Stimulated activated CD4-positive, alpha-beta T cell treated with anti-CD3 and anti-CD28 coated beads, Interleukin-15, amount 100 ng/mL, for 1 hour (primary cell): ENCODE measurements around the gene TICAM2.

Experiments
- DNase-seq, 2 donors: peaks; one replicate each; pipeline ENCODE4 v3.0.0-alpha.2; 2020; ENCODE audit warnings: low read depth in 1 of 2, low spot score in 1 of 2

The TICAM2 gene

DNA sequence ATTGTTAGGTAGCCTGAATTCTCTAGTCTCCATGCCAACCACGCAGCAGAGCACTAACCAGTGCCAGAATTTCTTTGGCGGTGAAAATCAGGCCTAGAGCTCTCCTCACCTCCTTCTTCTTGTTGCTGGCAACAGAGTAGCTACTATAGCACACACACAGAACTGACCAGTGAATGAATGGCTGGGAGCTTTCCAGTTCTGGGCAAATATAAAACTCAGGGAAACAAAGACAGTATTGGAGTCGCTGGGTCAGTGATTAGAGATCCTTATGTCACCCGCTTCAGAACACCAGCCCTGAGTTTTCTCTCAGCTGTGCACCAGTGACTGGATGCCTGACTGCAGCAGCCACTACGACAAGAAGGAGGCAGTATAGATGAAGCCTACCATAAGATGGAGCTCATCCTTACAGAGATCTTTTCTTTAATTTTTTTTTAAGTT is 30.8 kb downstream of the TICAM2 start:
- DNase-seq: no peak

DNA sequence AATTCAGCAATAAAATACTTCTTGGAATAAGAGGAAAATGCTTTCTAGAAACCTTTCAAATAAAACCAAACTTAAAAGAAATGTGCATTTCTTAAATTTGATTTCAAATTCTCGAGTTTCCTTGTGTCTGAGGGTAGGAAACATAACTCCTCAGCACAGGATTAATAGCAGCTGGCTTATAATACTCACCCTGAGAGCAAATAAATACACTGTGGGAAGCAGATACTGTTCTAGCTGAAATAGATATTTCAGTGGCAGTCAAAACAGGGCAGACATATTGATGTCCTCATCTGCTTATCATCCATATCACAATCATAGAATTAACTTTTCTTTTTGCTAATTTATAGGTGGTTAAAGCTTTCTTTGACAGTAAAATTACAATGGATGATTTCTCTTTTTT is 33.6 kb downstream of the TICAM2 start:
- no peak for DNase-seq

DNA sequence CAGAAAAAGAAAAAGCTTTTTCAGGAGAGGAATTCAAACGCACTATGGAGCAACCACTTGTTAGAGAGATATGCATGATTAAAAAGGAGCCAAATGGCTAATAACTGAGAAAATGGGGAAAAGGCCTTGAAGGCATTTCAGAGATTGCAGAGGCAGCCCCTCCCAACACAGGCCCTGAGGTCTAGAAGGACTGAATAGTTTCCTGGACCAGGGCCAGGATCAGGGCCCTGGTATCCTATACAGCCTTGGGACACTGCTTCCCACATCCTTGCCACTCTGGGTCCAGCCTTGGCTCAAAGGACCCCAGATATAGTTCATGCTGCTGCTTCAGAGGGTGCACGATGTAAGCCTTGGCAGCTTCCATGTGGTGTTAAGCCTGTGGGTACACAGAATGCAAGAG is 37.0 kb downstream of the TICAM2 start:
- DNase-seq: no peak

DNA sequence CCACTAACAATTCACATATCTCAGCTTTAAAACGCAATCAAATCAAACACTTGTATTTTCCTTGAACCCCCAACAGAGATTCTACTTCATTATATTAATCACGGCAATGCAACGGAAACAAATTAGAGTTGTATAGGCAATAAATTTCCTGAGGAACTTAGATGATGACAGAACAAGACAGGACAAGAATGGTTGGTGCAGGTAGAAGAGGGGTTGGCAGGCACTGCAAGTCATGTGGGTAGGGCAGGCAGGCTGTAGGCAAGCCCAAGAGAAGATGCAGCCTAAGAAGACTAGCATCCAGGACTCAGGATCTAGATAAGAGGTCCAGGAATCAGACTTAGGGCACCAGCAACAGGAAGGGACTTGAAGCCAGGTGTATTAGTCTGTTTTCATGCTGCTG is 41.1 kb downstream of the TICAM2 start:
- no peak for DNase-seq

DNA sequence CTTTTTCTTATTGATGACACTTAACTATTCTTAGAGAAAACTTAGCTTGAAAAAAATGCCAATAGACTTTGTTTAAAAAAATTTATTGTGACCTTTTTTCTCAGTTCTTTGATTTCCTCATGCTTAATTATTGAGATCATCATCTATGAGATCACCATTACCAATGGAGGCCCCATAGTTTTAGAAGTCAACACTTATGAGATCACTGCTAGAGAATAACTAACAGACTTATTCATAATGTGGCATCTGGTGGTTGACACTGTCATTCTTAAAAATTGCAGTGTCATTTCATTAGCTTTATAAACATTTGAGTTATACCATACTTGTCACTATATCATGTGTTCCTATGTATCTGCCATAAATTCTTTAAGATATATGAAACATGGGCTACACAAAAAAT is 42.8 kb downstream of the TICAM2 start:
- no peak for DNase-seq

DNA sequence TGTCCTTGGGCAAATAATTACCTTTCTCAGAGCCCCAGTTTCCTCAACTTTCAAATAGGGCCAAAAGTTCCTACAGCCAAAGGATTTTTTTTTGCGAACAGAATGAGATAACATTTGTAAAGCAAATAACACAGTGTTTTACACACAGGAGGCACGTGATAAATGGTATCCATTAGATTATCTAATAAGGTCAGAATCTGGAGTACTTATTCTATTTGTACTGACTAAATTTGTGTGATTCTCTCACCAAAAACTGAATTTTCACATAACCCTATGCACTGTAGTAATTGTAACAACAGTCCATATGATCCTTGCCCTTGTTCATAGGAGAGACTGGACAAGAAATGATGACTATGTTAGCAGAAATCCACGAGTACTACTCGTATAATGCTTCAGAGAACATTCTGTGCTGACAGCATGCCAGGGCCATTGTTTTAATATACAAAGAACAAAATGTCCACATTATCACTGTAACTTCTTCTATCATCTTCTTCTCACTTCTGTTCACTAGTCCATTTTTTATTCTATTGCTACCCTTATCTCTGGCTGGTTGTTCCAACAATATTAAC is 43.8 kb downstream of the TICAM2 start:
- DNase-seq: no peak

DNA sequence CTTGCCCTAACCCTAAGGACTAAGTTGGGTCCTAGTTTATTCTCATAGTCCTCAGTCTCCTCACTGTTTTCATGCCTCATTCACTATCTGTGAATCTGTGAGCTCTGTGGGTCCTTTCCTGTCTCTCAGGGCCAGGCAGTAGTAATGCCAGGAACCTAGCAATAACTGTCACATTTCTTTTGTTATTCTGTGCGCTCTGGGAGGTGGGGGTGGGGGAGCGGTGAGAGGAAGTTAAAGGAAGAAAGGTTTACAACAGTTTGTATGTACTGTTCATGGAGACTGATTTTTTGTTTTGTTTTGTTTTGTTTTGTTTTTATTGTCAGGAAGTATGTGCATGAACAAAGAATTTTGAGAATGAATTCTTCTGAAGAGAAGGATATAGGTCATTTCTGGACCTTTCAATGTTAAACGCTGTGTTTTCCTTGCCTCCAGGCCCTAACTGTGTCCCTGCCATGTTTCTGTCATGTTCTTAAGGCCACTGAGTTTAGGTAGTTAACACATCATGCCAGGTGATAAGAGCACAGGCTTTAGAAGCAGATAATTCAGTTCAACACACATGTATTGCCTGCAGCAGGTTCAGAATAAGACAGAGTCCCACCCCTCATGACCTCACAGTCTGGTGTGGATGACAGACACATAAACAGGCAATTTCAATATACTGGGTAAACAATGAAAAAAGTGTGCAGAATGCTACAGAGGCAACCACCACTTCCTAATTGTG is 44.5 kb downstream of the TICAM2 start:
- DNase-seq: no peak

DNA sequence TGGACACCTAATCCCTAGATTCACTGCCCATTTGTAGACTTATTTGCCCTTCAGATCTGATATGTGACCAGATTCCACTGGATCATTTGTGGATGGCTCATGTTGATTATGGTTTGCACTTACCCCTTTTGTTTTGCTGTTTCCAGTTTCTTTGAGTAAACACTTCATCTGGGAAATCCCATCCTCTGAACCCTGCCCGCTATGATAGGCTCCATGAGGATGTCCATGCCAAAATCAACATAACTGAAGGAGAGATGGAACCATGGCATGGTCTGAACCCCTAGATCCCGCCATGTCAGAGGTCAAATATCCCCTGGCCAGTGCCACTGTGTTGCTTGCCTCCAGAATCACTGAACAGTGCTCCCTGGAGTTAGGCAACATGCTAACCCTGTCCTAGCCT is 46.0 kb downstream of the TICAM2 start:
- no peak for DNase-seq

DNA sequence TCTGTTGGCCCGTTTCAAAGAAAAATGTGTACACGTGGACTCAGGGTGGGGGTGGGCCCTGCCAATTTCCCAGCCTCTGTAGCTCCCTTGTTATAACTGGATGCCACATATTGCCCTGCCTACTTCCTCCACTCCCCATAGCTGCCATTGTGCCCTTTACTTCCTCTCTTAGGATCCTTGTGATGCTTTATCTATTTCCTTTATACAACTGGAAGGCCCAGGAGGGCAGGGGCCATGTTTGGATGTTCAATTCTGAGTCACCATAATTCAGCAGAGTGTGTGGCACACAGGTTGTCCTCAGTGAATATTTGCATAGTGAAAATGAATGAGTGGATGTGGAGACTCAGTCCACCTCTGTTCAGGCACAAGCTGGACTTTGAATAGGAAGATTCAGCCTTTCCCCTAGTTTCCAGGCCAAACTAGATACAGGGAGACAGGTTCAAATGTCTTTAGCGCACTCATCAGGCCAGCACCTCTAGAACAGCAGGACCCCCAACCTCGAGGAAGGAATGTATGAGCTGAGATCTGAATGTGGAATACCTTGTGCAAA is 47.1 kb downstream of the TICAM2 start:
- DNase-seq: no peak

DNA sequence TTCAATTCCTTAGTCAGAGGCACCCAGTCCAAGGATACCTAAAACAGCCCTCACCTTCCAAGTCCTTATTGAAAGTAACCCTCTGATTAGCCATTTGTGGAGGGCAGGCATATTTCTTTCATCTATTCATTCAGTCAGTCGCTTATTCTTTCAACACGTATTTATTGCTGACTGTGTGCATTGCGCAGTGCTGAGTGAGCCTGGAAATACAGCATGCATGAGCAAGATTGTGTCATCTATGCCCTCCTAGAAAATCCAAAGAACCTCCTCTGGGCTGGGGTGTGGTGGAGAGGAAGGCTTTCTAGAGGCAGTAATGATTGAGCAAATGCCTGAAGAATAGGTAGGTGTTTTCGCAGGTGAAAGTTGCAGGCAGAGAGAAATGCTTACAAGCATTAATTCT is 49.2 kb downstream of the TICAM2 start:
- DNase-seq: no peak

DNA sequence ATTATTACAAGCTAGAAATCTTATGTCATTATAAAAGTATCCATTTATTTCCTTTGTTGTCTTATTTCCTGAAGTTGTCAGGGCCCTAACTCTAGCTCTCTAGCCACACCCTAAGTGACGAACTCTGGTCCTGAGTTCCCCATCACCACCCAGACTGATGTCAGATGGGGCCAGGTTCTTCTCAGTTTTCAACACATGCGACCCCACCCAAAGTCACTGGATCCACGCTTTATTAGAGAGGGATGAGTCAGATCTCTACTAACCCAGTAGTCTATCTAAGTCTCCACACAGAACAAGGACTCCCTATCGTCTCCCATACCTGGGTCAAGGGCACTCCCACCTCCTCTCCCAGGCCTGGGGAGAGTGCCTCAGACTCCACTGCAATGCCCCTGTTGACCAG is 50.9 kb downstream of the TICAM2 start:
- no peak for DNase-seq

DNA sequence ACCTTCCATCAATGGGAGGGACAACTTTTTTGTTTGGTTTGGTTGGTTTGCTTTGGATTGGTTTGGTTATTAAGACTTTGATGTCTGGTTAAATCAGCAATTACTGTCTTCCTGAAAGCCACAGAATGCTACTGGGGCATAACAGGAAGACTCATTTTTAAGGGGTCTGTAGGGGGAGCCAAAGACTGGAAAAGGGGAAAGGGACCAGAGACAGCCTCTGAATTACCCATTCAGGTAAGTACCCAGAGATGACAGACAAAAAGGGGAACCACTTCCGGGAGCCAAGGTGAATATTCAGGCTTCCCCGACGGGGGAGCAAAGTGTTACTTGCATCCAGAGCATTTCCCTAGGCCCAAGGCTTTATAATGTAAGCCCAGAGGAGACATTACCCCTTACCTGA is 53.1 kb downstream of the TICAM2 start:
- DNase-seq: no peak

DNA sequence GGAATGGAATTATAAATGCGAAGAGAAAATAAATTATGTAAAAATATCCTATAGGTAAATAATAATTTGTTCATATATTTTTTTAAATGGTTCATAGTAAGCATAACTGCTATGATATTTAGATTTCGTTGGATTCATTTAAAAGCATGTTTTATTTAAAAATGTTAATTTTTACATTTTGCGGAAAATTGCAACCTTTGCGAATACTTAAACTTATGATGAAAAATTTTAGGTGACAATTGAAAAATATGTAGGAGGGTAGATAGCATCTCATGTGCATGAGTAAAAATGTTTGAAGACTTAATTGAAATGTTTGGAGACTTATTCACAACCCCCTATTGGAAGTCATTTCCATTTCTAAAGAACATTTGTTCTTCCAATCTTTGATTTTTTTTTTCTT is 53.6 kb downstream of the TICAM2 start:
- no peak for DNase-seq

DNA sequence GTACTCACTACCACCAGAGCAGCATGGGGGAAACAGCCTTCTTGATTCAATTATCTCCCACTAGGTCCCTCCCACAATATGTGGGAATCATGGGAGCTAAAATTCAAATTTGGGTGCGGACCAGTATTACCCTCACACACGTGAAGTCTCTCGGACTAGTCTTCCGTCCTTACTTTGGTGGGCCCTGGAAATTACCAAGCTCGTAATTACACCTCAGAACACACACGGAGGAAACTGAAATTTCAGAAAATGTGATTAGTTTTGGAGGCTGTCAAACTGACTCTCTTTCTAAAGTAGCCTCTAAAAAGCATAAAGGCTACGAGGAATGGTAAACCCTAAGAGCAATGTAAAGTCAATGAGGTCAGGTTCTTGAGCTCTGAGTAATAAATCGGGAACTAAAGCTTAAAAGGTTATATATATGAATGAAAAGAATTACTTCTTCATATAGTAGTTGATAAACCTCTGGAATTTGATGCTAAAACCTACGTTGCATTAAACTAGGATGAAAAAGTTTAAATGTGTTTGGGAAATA is 56.9 kb downstream of the TICAM2 start:
- no peak for DNase-seq

DNA sequence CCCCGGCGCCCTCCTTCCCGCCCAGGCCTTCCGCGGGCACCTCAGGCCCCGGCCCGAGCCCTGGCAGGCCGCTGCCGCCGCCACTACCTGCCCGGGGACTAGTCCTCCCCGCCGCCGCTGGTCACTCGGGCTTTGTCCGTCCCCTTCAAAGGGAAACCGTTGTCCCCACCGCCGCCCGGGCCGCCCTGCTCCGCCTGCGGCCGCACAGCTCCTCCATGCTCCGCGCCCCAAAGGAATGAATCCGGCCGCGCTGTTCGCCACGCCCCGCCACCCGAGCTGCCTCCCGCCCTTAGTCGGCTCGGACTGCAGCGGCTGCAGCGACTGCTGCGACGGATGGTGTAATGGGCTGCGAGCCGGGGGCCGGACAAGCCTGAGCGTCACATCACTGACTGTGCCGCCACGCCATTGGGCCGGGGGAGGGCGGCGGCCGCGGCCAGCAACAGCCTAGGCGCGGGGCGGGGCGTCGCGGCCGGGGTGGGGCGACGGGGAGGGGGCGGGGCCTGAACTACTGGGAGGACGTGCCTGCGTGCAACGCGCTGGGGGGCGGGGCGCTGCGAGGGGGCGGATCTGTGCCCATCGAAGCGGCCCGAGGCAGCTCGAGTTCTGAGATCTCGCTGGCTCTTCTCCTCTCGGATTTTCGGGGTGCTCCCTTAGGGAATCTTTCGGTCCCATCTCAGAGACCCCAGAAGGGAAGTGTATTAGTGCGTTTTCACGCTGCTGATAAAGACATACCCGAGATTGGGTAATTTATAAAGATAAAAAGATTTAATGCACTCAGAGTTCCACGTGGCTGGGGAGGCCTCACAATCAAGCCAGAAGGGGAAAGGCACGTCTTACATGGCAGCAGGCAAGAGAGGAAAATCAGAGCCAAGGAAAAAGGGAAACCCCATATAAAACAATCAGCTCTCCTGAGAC is 57.6 kb downstream of the TICAM2 start, which contains the start of gene FEM1C:
TSS of gene FEM1C (minus strand) at position 340 of the 915 bp plus-strand sequence. CDS start 1,282 bp downstream, outside the sequence.
- peak; percentile 92 to 99 for DNase-seq

DNA sequence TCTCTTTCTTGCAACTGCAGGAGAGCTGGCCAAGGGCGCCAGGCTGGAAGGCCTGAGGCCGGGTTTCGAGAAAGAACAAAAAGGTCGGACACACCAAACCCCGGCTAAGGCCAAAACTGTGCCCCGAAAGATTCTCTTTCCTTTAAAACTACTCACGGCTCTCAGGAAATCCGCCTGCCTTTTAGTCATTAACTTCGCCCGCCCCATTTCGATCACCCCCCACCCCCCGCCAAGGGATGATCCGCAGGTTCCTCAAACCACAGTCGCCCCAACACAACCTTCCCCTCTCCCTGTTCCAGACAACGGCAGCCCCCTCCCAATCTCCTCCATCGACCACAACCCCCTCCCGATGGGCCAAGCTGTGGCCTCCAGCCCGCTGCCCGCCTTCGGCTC is 58.2 kb downstream of the TICAM2 start:
- DNase-seq: peak in 1 of 2 donors; percentile 27

DNA sequence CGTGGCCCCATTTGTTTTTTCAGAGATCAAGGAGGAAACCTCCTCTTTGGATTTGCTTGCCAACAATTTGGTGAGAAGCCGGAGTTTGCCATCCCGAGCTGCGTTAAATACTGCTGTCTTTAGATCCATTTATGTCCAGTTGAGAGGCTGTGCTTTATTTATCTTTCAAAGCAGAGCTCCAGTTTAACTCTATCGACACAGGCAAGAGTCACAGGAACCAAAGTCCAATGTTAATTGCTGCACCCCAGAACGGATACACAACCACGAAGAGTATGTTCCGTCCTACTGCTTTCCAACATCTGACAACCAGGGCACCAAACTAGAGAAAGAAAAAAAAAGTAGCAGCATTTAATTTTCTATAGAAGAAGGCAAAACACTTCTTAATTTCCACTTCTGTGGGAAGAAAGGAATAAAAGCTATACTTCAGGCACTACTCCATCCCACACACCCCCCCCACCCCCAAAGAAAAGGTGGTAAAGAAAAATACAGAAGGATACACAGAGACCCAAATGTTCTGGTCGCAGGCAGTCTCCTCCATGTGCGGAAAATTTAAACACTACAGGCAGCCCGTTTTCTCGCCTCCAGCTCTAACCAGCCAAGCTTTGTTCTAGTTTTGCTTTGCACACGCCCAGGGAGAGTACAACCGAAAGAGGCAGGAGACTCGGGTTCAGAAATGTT is 58.8 kb downstream of the TICAM2 start:
- no peak for DNase-seq

DNA sequence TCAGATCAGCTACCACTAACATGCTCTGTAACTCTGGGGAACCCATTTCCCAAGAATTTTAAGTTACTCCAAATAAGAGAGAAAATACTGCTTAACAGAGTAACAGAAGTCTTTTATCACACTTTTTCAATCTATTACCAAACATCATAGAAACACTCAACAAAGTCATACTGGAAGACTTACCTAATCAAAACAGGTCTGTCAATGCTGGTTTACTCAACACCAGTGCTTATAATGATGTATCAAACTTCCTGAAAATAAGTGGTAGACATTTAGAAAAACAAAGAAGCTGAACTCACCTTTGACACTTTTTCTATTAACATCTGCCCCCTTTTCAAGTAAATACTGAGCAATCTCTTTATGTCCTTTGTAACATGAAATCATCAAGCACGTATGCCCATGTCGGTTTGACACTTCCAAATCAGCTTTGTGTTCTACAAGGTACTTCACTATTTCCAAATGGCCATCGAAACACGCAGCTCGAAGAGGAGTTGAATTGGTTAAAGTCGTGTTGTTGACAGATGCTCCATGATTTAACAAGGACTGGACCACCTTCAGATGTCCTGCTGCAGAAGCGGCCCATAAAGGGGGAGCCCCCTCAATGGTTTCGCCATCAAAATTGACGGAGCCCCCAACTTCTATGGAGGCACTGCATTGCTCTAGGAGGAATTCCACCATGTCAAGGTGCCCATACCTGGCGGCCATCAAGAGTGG is 59.5 kb downstream of the TICAM2 start:
- no peak for DNase-seq

DNA sequence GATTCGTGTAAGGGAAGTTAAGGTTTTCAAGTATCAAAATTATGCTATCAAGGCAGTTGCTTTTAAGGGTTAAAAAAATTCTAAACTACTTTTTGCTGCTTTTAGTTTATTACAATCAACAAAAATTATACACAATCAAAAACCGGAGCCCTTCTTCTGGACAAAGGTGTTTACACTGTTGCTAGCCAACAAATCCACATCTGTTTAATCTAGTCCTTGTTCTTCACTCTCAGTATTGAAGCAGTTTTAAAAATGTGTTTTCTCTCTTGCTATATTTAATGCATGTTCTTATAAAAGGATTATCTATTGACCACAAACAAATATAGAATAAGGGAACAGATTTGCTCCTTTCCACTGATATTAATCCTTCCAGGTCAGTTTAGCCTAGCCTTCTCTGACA is 60.2 kb downstream of the TICAM2 start:
- no peak for DNase-seq

DNA sequence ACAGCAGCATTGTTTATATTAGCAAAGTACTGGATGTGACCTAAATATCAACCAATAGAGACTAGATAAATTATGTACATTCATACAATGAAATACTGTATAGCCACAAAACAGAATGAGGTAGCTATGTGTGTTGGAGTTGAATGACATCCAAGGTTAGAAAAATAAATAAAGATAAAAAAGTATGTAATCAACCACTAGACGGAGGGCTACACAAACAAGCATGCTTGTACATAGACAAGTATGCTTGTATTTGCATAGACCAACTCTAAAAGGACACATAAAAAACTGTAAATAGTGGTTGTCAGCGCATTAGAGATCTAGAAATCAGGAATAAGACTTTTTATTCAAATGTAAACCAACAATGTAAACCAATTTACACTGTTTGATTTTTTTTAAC is 60.7 kb downstream of the TICAM2 start:
- DNase-seq: no peak
